Esophagus squamous epithelium (tissue), 5 donors: Measurements from ENCODE around the gene MMP3. TPM values are rescaled to one million over a fixed set of nuclear protein-coding genes. Genes with fewer than 3 reads are reported as not detected.

Experiments used
- DNase-seq: peaks from one replicate; lab custom pipeline; 2025; lab: John Stamatoyannopoulos, UW
- H3K27ac ChIP-seq, 4 donors: fragments of 200-600 bp; sonication (generic); one replicate each; pipeline ENCODE4 v1.5.1; 2016 to 2019; ENCODE audit warnings: mild to moderate bottlenecking in 1 of 4
- H3K27me3 ChIP-seq, 4 donors: fragments of 200-600 bp; sonication (generic); 1 replicate in 3 of 4; 2 replicates in 1 of 4; pipeline versions ENCODE4 v1.5.1 to v1.6.0; 2017 to 2021; ENCODE audit warnings: antibody characterized with exemption in 1 of 4
- H3K36me3 ChIP-seq, 3 donors: fragments of 200-600 bp; sonication (generic); one replicate each; pipeline ENCODE4 v1.5.1; 2016 to 2019
- H3K4me1 ChIP-seq, 3 donors: fragments of 200-600 bp; sonication (generic); one replicate each; pipeline ENCODE4 v1.5.1; 2017 to 2019
- H3K4me3 ChIP-seq, 4 donors: fragments of 200-600 bp; sonication (generic); 1 replicate in 3 of 4; 2 replicates in 1 of 4; pipeline ENCODE4 v1.5.1; 2016 to 2019; ENCODE audit warnings: mild to moderate bottlenecking in 2 of 4, moderate library complexity in 1 of 4
- H3K9me3 ChIP-seq, 3 donors: fragments of 200-600 bp; sonication (generic); one replicate each; pipeline ENCODE4 v1.5.1; 2016 to 2019
- POLR2A ChIP-seq, 4 donors: fragments of 450-650 bp; IDR thresholded peaks; one replicate each; pipeline ENCODE4 v1.6.1; 2017; ENCODE audit warnings: antibody characterized with exemption in 4 of 4, mild to moderate bottlenecking in 4 of 4, moderate library complexity in 3 of 4
- WGBS, 2 donors: methylation state at CpG; one replicate each; pipeline ENCODE4 v1.1.5; 2018; 5-methylcytosine and 5-hydroxymethylcytosine counted together
- intact Hi-C: fragments of 100-400 bp; cut with DNase I; formaldehyde crosslinking; loops from one replicate; pipeline ENCODE4 v1.15.0; 2022
- total RNA-seq, 4 donors: library from RNA; depleted of rRNA; stranded (reverse); fragments of >200 nt; gene quantifications; one replicate each; pipeline ENCODE4 v1.1.0, GENCODE V29; 2016
- TF ChIP-seq, protein P1 (sequence below), 6 experiments: fragments of 450-650 bp in 4 of 6; fragments of 200-600 bp in 2 of 6; sonication (generic) in 2 of 6; IDR thresholded peaks; one replicate each; pipeline ENCODE4 v1.5.1; 2016 to 2019; ENCODE audit warnings: antibody characterized with exemption in 6 of 6, mild to moderate bottlenecking in 4 of 6, moderate library complexity in 4 of 6
- donor health status: DM: yes; HTN: yes; CAD: no.

The MMP3 gene
- total RNA-seq, 4 donors from 2014 or later = not detected

DNA sequence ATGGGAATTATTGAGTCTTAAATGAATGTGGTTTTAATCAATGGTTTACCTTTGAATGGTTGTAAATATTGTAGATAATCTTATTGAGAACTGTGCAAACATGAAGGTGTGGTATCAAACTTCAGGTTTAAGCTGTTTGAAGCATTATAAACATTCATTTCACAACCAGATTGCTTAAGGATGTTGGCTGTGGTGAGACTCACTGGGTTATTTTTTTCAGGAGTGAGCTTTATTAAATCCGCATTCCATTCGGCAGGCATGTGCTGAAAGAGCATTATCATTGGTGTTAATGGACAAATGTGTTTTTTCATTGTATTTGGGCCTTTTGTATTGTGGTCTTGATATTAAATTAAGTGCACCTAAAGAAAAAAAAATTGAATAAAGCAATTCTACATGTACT lies 9.7 kb downstream of the MMP3 start:
- no peaks in the 10 kb centered on the region for H3K36me3 ChIP-seq
- H3K4me1 ChIP-seq = peaks cover 0 to 13% (median 0%) of the 10 kb centered on the region in 3 donors
- intact Hi-C loops = no loop called here
- peaks cover 0 to 8% (median 0%) of the 10 kb centered on the region in 4 donors for H3K27me3 ChIP-seq
- H3K27ac ChIP-seq = no peak overlapping the region
- TF ChIP-seq, protein P1, sequence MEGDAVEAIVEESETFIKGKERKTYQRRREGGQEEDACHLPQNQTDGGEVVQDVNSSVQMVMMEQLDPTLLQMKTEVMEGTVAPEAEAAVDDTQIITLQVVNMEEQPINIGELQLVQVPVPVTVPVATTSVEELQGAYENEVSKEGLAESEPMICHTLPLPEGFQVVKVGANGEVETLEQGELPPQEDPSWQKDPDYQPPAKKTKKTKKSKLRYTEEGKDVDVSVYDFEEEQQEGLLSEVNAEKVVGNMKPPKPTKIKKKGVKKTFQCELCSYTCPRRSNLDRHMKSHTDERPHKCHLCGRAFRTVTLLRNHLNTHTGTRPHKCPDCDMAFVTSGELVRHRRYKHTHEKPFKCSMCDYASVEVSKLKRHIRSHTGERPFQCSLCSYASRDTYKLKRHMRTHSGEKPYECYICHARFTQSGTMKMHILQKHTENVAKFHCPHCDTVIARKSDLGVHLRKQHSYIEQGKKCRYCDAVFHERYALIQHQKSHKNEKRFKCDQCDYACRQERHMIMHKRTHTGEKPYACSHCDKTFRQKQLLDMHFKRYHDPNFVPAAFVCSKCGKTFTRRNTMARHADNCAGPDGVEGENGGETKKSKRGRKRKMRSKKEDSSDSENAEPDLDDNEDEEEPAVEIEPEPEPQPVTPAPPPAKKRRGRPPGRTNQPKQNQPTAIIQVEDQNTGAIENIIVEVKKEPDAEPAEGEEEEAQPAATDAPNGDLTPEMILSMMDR (IDR thresholded peaks at IDR 0.05) = no peak
- no peak for TF ChIP-seq POLR2A (IDR thresholded peaks at IDR 0.05)
- 85 to 86% methylated on average over 2 of the region's 2 CpGs for WGBS, 2 donors
- H3K4me3 ChIP-seq = no peak overlapping the region
- no peaks in the 10 kb centered on the region for H3K9me3 ChIP-seq
- no peak for DNase-seq

DNA sequence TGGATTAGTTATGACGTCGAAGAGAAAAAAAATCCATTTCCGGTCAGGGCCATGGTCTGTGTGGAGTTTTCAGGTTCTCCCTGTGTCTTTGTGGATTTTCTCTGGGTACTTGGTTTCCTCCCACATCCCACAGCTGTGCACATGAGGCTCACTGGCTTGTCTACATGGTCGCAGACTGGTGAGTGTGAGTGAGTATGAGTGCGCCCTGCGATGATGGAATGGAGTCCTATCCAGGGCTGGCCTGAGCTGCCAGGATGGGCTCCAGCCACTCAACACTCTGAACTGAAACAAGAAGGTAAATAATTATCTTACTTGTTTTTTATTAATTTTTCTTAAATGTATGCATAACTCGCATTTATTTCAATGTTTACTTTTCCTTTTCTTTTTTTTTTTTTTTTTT lies 10.8 kb downstream of the MMP3 start:
- intact Hi-C loops = no loop called here
- WGBS, 2 donors = 91 to 92% methylated on average over 6 to 7 of the region's 7 CpGs
- H3K27me3 ChIP-seq = peaks cover 0 to 8% (median 0%) of the 10 kb centered on the region in 4 donors
- no peak overlapping the region for H3K27ac ChIP-seq
- TF ChIP-seq, protein P1 (IDR thresholded peaks at IDR 0.05) = no peak
- TF ChIP-seq POLR2A (IDR thresholded peaks at IDR 0.05) = no peak
- no peak overlapping the region for H3K4me3 ChIP-seq
- H3K4me1 ChIP-seq = peaks cover 0 to 13% (median 0%) of the 10 kb centered on the region in 3 donors
- no peak for DNase-seq
- H3K9me3 ChIP-seq = no peaks in the 10 kb centered on the region
- no peaks in the 10 kb centered on the region for H3K36me3 ChIP-seq

DNA sequence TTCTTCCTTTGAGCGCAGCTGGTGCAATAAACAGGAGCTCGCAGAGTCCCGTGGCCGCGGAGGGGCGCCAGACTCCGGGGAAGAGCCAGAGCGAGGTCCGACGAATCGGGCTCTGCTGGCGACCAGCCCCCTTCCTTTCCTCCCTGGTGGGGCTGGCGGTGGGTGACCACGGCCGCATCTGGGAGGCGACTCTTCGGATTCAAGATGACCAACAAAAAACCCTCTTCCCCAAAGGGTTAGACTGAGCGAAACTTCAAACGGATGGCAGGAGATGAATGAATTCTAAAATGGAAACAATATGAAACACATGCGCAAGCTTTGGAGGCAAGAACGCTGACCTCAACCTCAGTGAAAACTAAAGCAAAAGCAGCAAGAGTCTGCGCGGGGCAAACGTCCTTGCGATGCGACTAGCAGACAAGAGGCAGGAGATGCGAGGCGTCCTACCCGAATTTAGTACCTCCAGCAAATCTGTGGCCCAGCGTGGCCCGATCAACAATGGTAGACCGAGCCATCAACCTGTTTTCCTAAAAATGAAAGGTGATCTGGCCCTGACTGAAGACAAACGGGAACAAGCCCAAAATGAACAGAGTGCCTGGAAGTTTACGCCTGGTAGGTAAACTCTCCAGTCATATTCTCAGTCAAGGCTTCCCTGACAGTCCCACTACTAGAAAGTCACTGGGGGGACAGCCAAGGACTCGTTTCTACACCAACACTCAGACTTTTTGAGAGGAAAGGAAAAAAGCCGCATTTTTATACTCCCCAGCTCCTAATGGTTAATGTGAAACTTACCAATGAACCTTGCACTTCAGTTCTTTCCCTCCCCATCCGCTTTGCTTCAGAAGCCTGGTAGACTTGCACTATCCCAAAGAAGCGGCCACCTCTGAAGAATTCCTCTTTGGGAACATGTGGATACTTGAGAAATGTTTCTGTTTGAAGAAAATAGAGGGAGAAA lies 11.6 kb downstream of the MMP3 start:
- Histone ChIP-seq H3K4me3 (peak overlapping the region in 1 of 4 donors; percentile 31), H3K9me3 (no peaks in the 10 kb centered on the region), H3K27ac (no peak overlapping the region), H3K36me3 (no peaks in the 10 kb centered on the region), H3K27me3 (peaks cover 0 to 8% (median 0%) of the 10 kb centered on the region in 4 donors), H3K4me1 (peaks cover 0 to 13% (median 0%) of the 10 kb centered on the region in 3 donors)
- no peak for TF ChIP-seq POLR2A (IDR thresholded peaks at IDR 0.05)
- TF ChIP-seq, protein P1 (IDR thresholded peaks at IDR 0.05) = peak in 2 of 6 experiments; percentile 4 to 9
- DNase-seq = no peak
- 61 to 82% methylated on average over 21 to 37 of the region's 38 CpGs for WGBS, 2 donors
- intact Hi-C loops = no loop called here

DNA sequence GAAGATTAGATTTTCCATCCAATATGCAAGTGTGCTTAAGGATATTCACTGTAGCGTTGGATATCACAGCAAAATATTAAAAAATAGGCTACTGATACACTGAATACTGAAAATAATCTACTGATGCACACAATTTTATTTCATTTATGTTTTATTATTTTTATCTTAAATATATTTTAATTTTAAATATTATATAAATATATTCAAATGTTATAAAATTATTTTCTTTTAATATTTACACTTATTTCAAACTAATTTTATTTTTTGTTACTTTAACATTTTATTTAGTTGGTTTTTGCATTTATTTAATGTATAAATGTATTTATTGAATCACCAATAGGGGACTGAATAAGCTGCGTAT lies 12.3 kb downstream of the MMP3 start:
- Histone ChIP-seq H3K36me3 (no peaks in the 10 kb centered on the region), H3K4me3 (no peak overlapping the region), H3K4me1 (peaks cover 0 to 13% (median 0%) of the 10 kb centered on the region in 3 donors), H3K27me3 (peaks cover 0 to 8% (median 0%) of the 10 kb centered on the region in 4 donors), H3K9me3 (no peaks in the 10 kb centered on the region), H3K27ac (no peak overlapping the region)
- WGBS, 2 donors = 65 to 67% methylated on average over 2 of the region's 2 CpGs
- TF ChIP-seq POLR2A (IDR thresholded peaks at IDR 0.05) = no peak
- TF ChIP-seq, protein P1 (IDR thresholded peaks at IDR 0.05) = no peak
- intact Hi-C loops = no loop called here
- no peak for DNase-seq
